Type B pancreatic cell (in vitro differentiated cells): ENCODE data around the gene DCPS. TPM values are rescaled to one million over a fixed set of nuclear protein-coding genes. Genes with fewer than 3 reads are reported as not detected.
"Not testable (repeated sequence)": the region's sequence is repeated elsewhere in the genome, so short reads cannot be mapped to it uniquely, and the experiment has no call there.

ENCODE experiments used
- DNase-seq: peaks from one replicate; pipeline ENCODE4 v3.0.0; 2021; ENCODE audit warnings: mixed read lengths; ENCODE audit not compliant: unreplicated experiment; ENCODE audit errors: extremely low spot score
- H3K27ac Mint-ChIP-seq: 2 replicates; pipeline ENCODE4 v1.8.0; 2021; ENCODE audit warnings: mild to moderate bottlenecking, mixed read lengths
- H3K27me3 Mint-ChIP-seq: 2 replicates; pipeline ENCODE4 v1.8.0; 2021; ENCODE audit warnings: mixed read lengths
- H3K36me3 Mint-ChIP-seq: 2 replicates; pipeline ENCODE4 v1.8.0; 2021; ENCODE audit warnings: mixed read lengths
- H3K4me1 Mint-ChIP-seq: one replicate; pipeline ENCODE4 v1.8.0; 2021; ENCODE audit warnings: mixed read lengths; ENCODE audit not compliant: unreplicated experiment
- H3K4me3 Mint-ChIP-seq: 2 replicates; pipeline ENCODE4 v1.8.0; 2021; ENCODE audit warnings: mild to moderate bottlenecking, mixed read lengths
- H3K9me3 Mint-ChIP-seq: 2 replicates; pipeline ENCODE4 v1.8.0; 2021; ENCODE audit warnings: mixed read lengths
- CTCF ChIP-seq: fragments of 200-600 bp; sonication (generic); conservative IDR thresholded peaks from 2 replicates; pipeline ENCODE4 v1.5.0; 2021; ENCODE audit warnings: antibody characterized with exemption, mild to moderate bottlenecking
- total RNA-seq: library from RNA; stranded (reverse); gene quantifications from 2 replicates; pipeline ENCODE4 v1.2.1, GENCODE V29; 2021; ENCODE audit warnings: low replicate concordance

DCPS gene
- total RNA-seq, 1 donor from 2014 or later: 17.6 TPM

GRCh38 chr11:126307706-126308105, 3.8 kb downstream of the DCPS start:
- Mint-ChIP-seq H3K36me3 (peaks cover 10% of the 10 kb centered on the region), H3K4me3 (peak overlapping the region; percentile 34), H3K27me3 (no peaks in the 10 kb centered on the region), H3K9me3 (no peaks in the 10 kb centered on the region), H3K27ac (peak overlapping the region; percentile 6), H3K4me1 (peaks cover 41% of the 10 kb centered on the region)
- no peak for DNase-seq
- TF ChIP-seq CTCF: peak; percentile 70

- Mint-ChIP-seq H3K4me3 (no peak overlapping the region), H3K27ac (no peak overlapping the region), H3K27me3 (no peaks in the 10 kb centered on the region), H3K4me1 (peaks cover 46% of the 10 kb centered on the region), H3K36me3 (peaks cover 8% of the 10 kb centered on the region), H3K9me3 (no peaks in the 10 kb centered on the region)
- no peak for DNase-seq
- TF ChIP-seq CTCF: no peak
Measured at GRCh38 chr11:126308271-126308671, 4.4 kb downstream of the DCPS start.

- not testable (repeated sequence) for H3K4me3 Mint-ChIP-seq, H3K9me3 Mint-ChIP-seq, DNase-seq, H3K27me3 Mint-ChIP-seq, H3K27ac Mint-ChIP-seq
- Mint-ChIP-seq H3K4me1 (peaks cover 50% of the 10 kb centered on the region), H3K36me3 (peaks cover 12% of the 10 kb centered on the region)
Measured at GRCh38 chr11:126308771-126309170, 4.9 kb downstream of the DCPS start.

- no peaks in the 10 kb centered on the region for H3K27me3 Mint-ChIP-seq
- no peaks in the 10 kb centered on the region for H3K9me3 Mint-ChIP-seq
- H3K36me3 Mint-ChIP-seq: peaks cover 18% of the 10 kb centered on the region
- H3K4me3 Mint-ChIP-seq: no peak overlapping the region
- peak; percentile 81 for DNase-seq
- H3K4me1 Mint-ChIP-seq: peaks cover 40% of the 10 kb centered on the region
- TF ChIP-seq CTCF: peak; percentile 92
- no peak overlapping the region for H3K27ac Mint-ChIP-seq
Measured at GRCh38 chr11:126310200-126310991, 6.5 kb downstream of the DCPS start.

- peaks cover 37% of the 10 kb centered on the region for H3K4me1 Mint-ChIP-seq
- no peak overlapping the region for H3K4me3 Mint-ChIP-seq
- DNase-seq: no peak
- no peaks in the 10 kb centered on the region for H3K27me3 Mint-ChIP-seq
- peaks cover 19% of the 10 kb centered on the region for H3K36me3 Mint-ChIP-seq
- peaks cover 1% of the 10 kb centered on the region for H3K9me3 Mint-ChIP-seq
- no peak overlapping the region for H3K27ac Mint-ChIP-seq
- no peak for TF ChIP-seq CTCF
Measured at GRCh38 chr11:126310992-126311310, 7.1 kb downstream of the DCPS start.

GRCh38 chr11:126311401-126312291, 7.8 kb downstream of the DCPS start:
- no peak overlapping the region for H3K27ac Mint-ChIP-seq
- peaks cover 40% of the 10 kb centered on the region for H3K4me1 Mint-ChIP-seq
- TF ChIP-seq CTCF: no peak

More at GRCh38 chr11:126311401-126312291, 7.8 kb downstream of the DCPS start:
- Mint-ChIP-seq H3K27me3 (no peaks in the 10 kb centered on the region), H3K36me3 (peaks cover 24% of the 10 kb centered on the region), H3K9me3 (peaks cover 7% of the 10 kb centered on the region), H3K4me3 (no peak overlapping the region)
- DNase-seq: no peak
